GM12874 (cell line): ENCODE measurements around the gene FAM219B.

Source experiments
- CTCF ChIP-seq: IDR thresholded peaks from 2 replicates; pipeline ENCODE4 v1.5.1; 2011; ENCODE audit warnings: low read depth, mild to moderate bottlenecking, control low read depth, low read length, moderate library complexity; ENCODE audit not compliant: insufficient read depth

The FAM219B gene

GRCh38 chr15:74937590-74938371 is 31.1 kb upstream of the FAM219B start, which contains the start of gene COX5A:
Gene COX5A (minus strand): TSS chr15:74938073. CDS start chr15:74938014, 59 bp downstream.
- no peak for TF ChIP-seq CTCF

GRCh38 chr15:74937272-74937589 is 30.6 kb upstream of the FAM219B start:
- TF ChIP-seq CTCF: 0 out of 2 replicates have a peak, but pooled peaks have one; percentile 2

GRCh38 chr15:74933573-74933972 is 26.9 kb upstream of the FAM219B start:
- TF ChIP-seq CTCF: no peak

GRCh38 chr15:74928771-74929198 is 22.1 kb upstream of the FAM219B start:
- no peak for TF ChIP-seq CTCF

- no peak for TF ChIP-seq CTCF
Measured at GRCh38 chr15:74924525-74924924, 17.9 kb upstream of the FAM219B start.

GRCh38 chr15:74920456-74920855 is 13.8 kb upstream of the FAM219B start:
- TF ChIP-seq CTCF: no peak

GRCh38 chr15:74917676-74918075 is 11.0 kb upstream of the FAM219B start:
- TF ChIP-seq CTCF: no peak

GRCh38 chr15:74913041-74913440 is 6.4 kb upstream of the FAM219B start:
- no peak for TF ChIP-seq CTCF
